ENCODE data around the gene AKIRIN2.
A peak's percentile ranks its signal among the peaks of the same experiment; 100 is the strongest.
"Not testable (repeated sequence)": the region's sequence is repeated elsewhere in the genome, so short reads cannot be mapped to it uniquely, and the experiment has no call there.

Gene AKIRIN2

GRCh38 chr6:87714093-87714842 lies 12.2 kb upstream of the AKIRIN2 start:
- DNase-seq (ENCODE audit: low read depth in 1 of 2, low spot score in 1 of 2) = peak in 1 of 2 experiments; percentile 59
- no peak for TF ChIP-seq CTCF (IDR thresholded peaks at IDR 0.05; ENCODE audit: insufficient read depth, low read length)
- TF ChIP-seq POLR2AphosphoS5 (IDR thresholded peaks at IDR 0.05; ENCODE audit: low read depth) = no peak
- TF ChIP-seq GABPA (IDR thresholded peaks at IDR 0.05; ENCODE audit: low read depth) = no peak
- no peak for TF ChIP-seq SPI1 (IDR thresholded peaks at IDR 0.05; ENCODE audit: borderline replicate concordance, low read depth)
- H3K27me3 ChIP-seq (ENCODE audit: insufficient read depth, poor library complexity, severe bottlenecking) = no peaks in the 10 kb centered on the region
- H3K27ac ChIP-seq (replicated peaks) = peak overlapping the region; percentile 4; the same call in 1 of the 2 replicates
- H3K4me3 ChIP-seq (replicated peaks; ENCODE audit: insufficient read depth, low read length) = no peak overlapping the region

GRCh38 chr6:87712713-87713112 lies 10.7 kb upstream of the AKIRIN2 start:
- not testable (repeated sequence) for H3K27ac ChIP-seq (replicated peaks); DNase-seq (ENCODE audit: low read depth in 1 of 2, low spot score in 1 of 2); H3K4me3 ChIP-seq (replicated peaks; ENCODE audit: insufficient read depth, low read length); H3K27me3 ChIP-seq (ENCODE audit: insufficient read depth, poor library complexity, severe bottlenecking)

GRCh38 chr6:87710090-87710489 lies 8.1 kb upstream of the AKIRIN2 start:
- Histone ChIP-seq H3K27ac (replicated peaks) (no peak overlapping the region), H3K27me3 (ENCODE audit: insufficient read depth, poor library complexity, severe bottlenecking) (no peaks in the 10 kb centered on the region), H3K4me3 (replicated peaks; ENCODE audit: insufficient read depth, low read length) (no peak overlapping the region)
- DNase-seq (ENCODE audit: low read depth in 1 of 2, low spot score in 1 of 2) = peak in 1 of 2 experiments; percentile 65
- TF ChIP-seq POLR2AphosphoS5 (IDR thresholded peaks at IDR 0.05; ENCODE audit: low read depth) (peak; percentile 20; the same call in 1 of the 2 replicates), GABPA (IDR thresholded peaks at IDR 0.05; ENCODE audit: low read depth) (no peak), SPI1 (IDR thresholded peaks at IDR 0.05; ENCODE audit: borderline replicate concordance, low read depth) (peak; percentile 88), REST (IDR thresholded peaks at IDR 0.05; ENCODE audit: insufficient replicate concordance, low read depth) (no peak), CTCF (IDR thresholded peaks at IDR 0.05; ENCODE audit: insufficient read depth, low read length) (no peak)

- not testable (repeated sequence) for H3K27me3 ChIP-seq (ENCODE audit: insufficient read depth, poor library complexity, severe bottlenecking); H3K4me3 ChIP-seq (replicated peaks; ENCODE audit: insufficient read depth, low read length); H3K27ac ChIP-seq (replicated peaks); DNase-seq (ENCODE audit: low read depth in 1 of 2, low spot score in 1 of 2)
Measured at GRCh38 chr6:87708581-87709427, 6.8 kb upstream of the AKIRIN2 start.

- Histone ChIP-seq H3K4me3 (replicated peaks; ENCODE audit: insufficient read depth, low read length) (no peak overlapping the region), H3K27ac (replicated peaks) (no peak overlapping the region), H3K27me3 (ENCODE audit: insufficient read depth, poor library complexity, severe bottlenecking) (no peaks in the 10 kb centered on the region)
- DNase-seq (ENCODE audit: low read depth in 1 of 2, low spot score in 1 of 2) = no peak
- TF ChIP-seq SPI1 (IDR thresholded peaks at IDR 0.05; ENCODE audit: borderline replicate concordance, low read depth) = no peak
- no peak for TF ChIP-seq POLR2AphosphoS5 (IDR thresholded peaks at IDR 0.05; ENCODE audit: low read depth)
- no peak for TF ChIP-seq CTCF (IDR thresholded peaks at IDR 0.05; ENCODE audit: insufficient read depth, low read length)
Measured at GRCh38 chr6:87706187-87706966, 4.3 kb upstream of the AKIRIN2 start.
